ENCODE results near the gene TMEM213. TPM values are rescaled to one million over a fixed set of nuclear protein-coding genes. Genes with fewer than 3 reads are reported as not detected.
A peak's percentile ranks its signal among the peaks of the same experiment; 100 is the strongest.

TMEM213 gene
- total and polyA plus RNA-seq, 9 of the 15 experiments (the other 6 are each of a cell fraction or from before 2014, with no cell fraction given): not detected

GRCh38 chr7:138871065-138871813, 73.4 kb downstream of the TMEM213 start (continued):
- no peak for TF ChIP-seq HCFC1 (IDR thresholded peaks at IDR 0.05; ENCODE audit: low read depth, low read length)
- TF ChIP-seq L3MBTL2 (IDR thresholded peaks at IDR 0.05): peak; percentile 85
- TF ChIP-seq, protein P1, sequence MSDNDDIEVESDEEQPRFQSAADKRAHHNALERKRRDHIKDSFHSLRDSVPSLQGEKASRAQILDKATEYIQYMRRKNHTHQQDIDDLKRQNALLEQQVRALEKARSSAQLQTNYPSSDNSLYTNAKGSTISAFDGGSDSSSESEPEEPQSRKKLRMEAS (CRISPR knock-in tag; IDR thresholded peaks at IDR 0.05): peak; percentile 41; the same call in 1 of the 2 replicates
- TF ChIP-seq SIN3A (IDR thresholded peaks at IDR 0.05; ENCODE audit: borderline replicate concordance in 2 of 2, control insufficient read depth in 1 of 2, low read depth in 2 of 2, low read length in 2 of 2): no peak
- TF ChIP-seq, protein P2, sequence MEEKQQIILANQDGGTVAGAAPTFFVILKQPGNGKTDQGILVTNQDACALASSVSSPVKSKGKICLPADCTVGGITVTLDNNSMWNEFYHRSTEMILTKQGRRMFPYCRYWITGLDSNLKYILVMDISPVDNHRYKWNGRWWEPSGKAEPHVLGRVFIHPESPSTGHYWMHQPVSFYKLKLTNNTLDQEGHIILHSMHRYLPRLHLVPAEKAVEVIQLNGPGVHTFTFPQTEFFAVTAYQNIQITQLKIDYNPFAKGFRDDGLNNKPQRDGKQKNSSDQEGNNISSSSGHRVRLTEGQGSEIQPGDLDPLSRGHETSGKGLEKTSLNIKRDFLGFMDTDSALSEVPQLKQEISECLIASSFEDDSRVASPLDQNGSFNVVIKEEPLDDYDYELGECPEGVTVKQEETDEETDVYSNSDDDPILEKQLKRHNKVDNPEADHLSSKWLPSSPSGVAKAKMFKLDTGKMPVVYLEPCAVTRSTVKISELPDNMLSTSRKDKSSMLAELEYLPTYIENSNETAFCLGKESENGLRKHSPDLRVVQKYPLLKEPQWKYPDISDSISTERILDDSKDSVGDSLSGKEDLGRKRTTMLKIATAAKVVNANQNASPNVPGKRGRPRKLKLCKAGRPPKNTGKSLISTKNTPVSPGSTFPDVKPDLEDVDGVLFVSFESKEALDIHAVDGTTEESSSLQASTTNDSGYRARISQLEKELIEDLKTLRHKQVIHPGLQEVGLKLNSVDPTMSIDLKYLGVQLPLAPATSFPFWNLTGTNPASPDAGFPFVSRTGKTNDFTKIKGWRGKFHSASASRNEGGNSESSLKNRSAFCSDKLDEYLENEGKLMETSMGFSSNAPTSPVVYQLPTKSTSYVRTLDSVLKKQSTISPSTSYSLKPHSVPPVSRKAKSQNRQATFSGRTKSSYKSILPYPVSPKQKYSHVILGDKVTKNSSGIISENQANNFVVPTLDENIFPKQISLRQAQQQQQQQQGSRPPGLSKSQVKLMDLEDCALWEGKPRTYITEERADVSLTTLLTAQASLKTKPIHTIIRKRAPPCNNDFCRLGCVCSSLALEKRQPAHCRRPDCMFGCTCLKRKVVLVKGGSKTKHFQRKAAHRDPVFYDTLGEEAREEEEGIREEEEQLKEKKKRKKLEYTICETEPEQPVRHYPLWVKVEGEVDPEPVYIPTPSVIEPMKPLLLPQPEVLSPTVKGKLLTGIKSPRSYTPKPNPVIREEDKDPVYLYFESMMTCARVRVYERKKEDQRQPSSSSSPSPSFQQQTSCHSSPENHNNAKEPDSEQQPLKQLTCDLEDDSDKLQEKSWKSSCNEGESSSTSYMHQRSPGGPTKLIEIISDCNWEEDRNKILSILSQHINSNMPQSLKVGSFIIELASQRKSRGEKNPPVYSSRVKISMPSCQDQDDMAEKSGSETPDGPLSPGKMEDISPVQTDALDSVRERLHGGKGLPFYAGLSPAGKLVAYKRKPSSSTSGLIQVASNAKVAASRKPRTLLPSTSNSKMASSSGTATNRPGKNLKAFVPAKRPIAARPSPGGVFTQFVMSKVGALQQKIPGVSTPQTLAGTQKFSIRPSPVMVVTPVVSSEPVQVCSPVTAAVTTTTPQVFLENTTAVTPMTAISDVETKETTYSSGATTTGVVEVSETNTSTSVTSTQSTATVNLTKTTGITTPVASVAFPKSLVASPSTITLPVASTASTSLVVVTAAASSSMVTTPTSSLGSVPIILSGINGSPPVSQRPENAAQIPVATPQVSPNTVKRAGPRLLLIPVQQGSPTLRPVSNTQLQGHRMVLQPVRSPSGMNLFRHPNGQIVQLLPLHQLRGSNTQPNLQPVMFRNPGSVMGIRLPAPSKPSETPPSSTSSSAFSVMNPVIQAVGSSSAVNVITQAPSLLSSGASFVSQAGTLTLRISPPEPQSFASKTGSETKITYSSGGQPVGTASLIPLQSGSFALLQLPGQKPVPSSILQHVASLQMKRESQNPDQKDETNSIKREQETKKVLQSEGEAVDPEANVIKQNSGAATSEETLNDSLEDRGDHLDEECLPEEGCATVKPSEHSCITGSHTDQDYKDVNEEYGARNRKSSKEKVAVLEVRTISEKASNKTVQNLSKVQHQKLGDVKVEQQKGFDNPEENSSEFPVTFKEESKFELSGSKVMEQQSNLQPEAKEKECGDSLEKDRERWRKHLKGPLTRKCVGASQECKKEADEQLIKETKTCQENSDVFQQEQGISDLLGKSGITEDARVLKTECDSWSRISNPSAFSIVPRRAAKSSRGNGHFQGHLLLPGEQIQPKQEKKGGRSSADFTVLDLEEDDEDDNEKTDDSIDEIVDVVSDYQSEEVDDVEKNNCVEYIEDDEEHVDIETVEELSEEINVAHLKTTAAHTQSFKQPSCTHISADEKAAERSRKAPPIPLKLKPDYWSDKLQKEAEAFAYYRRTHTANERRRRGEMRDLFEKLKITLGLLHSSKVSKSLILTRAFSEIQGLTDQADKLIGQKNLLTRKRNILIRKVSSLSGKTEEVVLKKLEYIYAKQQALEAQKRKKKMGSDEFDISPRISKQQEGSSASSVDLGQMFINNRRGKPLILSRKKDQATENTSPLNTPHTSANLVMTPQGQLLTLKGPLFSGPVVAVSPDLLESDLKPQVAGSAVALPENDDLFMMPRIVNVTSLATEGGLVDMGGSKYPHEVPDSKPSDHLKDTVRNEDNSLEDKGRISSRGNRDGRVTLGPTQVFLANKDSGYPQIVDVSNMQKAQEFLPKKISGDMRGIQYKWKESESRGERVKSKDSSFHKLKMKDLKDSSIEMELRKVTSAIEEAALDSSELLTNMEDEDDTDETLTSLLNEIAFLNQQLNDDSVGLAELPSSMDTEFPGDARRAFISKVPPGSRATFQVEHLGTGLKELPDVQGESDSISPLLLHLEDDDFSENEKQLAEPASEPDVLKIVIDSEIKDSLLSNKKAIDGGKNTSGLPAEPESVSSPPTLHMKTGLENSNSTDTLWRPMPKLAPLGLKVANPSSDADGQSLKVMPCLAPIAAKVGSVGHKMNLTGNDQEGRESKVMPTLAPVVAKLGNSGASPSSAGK (IDR thresholded peaks at IDR 0.05): peak; percentile 79
- TF ChIP-seq, protein P3, sequence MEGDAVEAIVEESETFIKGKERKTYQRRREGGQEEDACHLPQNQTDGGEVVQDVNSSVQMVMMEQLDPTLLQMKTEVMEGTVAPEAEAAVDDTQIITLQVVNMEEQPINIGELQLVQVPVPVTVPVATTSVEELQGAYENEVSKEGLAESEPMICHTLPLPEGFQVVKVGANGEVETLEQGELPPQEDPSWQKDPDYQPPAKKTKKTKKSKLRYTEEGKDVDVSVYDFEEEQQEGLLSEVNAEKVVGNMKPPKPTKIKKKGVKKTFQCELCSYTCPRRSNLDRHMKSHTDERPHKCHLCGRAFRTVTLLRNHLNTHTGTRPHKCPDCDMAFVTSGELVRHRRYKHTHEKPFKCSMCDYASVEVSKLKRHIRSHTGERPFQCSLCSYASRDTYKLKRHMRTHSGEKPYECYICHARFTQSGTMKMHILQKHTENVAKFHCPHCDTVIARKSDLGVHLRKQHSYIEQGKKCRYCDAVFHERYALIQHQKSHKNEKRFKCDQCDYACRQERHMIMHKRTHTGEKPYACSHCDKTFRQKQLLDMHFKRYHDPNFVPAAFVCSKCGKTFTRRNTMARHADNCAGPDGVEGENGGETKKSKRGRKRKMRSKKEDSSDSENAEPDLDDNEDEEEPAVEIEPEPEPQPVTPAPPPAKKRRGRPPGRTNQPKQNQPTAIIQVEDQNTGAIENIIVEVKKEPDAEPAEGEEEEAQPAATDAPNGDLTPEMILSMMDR (IDR thresholded peaks at IDR 0.05 in 2 of 3, conservative IDR thresholded peaks at IDR 0.05 in 1 of 3; ENCODE audit: insufficient read depth in 2 of 3, low read depth in 1 of 3, low read length in 3 of 3): no peak
- TF ChIP-seq, protein P4, sequence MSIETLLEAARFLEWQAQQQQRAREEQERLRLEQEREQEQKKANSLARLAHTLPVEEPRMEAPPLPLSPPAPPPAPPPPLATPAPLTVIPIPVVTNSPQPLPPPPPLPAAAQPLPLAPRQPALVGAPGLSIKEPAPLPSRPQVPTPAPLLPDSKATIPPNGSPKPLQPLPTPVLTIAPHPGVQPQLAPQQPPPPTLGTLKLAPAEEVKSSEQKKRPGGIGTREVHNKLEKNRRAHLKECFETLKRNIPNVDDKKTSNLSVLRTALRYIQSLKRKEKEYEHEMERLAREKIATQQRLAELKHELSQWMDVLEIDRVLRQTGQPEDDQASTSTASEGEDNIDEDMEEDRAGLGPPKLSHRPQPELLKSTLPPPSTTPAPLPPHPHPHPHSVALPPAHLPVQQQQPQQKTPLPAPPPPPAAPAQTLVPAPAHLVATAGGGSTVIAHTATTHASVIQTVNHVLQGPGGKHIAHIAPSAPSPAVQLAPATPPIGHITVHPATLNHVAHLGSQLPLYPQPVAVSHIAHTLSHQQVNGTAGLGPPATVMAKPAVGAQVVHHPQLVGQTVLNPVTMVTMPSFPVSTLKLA (conservative IDR thresholded peaks at IDR 0.05): peak in 1 of 2 experiments; percentile 42; a peak in 1 of 4 replicates
